Left cardiac atrium (tissue), 4 donors: ENCODE measurements around the gene LRRC9. TPM values are rescaled to one million over a fixed set of nuclear protein-coding genes. Genes with fewer than 3 reads are reported as not detected.
A peak's percentile ranks its signal among the peaks of the same experiment; 100 is the strongest.
"Not testable (repeated sequence)": the region's sequence is repeated elsewhere in the genome, so short reads cannot be mapped to it uniquely, and the experiment has no call there.

Experiments used
- ATAC-seq, 2 donors: fragments of 200-7000 bp; cut with Tn5 transposase; one replicate each; pipeline ENCODE4 v1.9.1; 2020; ENCODE audit warnings: mild to moderate bottlenecking in 2 of 2, moderate library complexity in 2 of 2
- DNase-seq: peaks from one replicate; pipeline ENCODE4 v3.0.0-alpha.2; 2020
- intact Hi-C, 2 donors: fragments of 100-400 bp; cut with DNase I; formaldehyde crosslinking; loops; one replicate each; pipeline versions ENCODE4 v1.14.1 to v1.15.1; 2022 to 2023
- total RNA-seq, 2 donors: library from RNA; stranded (reverse); fragmentation: NEBNext Ultra II Directional; extraction: Animal tissue kit (Norgen Biotek cat#: 25700); gene quantifications; one replicate each; pipeline ENCODE4 v1.2.1, GENCODE V29; 2021
- donor health status: DM: no; HTN: yes; CAD: no.
- donor health status: DM: no; HTN: yes; CAD: no; lungs with severe emphysema.
- donor health status: DM: yes; HTN: yes; CAD: no.
- donor health status: Dilated cardiomyopathy.

LRRC9 gene
- total RNA-seq, 2 donors from 2014 or later = 0.38 to 1.2 TPM

DNA sequence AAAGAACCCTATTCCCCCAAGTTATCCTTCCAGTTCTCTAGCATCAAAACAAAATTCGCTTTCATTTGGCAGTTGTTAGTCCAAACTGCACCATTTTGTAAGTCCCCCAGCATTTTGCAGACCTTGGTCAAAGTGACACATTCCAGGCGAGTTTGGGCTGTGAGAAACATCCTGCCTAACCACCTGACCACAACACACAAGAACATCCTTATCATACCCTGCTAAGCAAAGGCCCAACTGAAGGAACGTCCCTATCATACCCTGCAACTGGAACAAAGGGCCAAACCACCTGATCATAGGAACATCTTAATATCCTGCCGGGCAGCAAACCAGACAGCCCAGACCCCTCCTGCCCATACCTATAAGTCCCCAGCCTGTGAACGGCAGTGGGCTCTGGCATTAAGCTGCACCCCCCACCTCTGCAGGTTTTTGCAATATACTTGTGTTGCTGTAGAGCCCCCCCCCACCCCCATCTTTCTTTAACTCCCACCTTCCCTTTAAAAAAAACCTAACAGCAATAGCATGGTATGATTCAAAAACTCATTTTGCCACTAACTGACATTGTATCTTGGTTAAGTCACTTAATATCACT is 174.5 kb downstream of the LRRC9 start:
- ATAC-seq (no peak), DNase-seq (no peak)
- intact Hi-C loops = loop anchor here in 1 of 2 donors (5.0 to 10.0 kb wide), 2 partner anchors 153 to 910 kb away; partner anchors contain the start of genes DAAM1 and PPM1A

DNA sequence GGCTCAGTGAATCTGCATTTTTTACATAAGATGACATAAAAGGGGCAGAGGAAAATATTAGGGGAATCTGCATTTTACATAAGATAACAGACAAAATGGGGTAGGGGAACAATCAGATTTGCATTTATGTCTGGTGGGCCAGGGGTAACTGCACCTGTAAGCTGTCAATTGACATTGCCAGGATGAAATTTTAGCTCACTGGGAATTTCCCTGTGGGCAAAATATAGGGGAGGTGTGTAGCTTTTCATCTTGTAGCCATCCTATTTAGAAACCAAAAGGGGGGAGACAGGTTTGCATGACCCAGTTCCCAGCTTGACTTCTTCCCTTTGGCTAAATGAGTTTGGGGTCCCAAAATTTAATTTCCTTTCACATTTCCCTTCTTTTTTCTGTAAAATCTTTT is 175.3 kb downstream of the LRRC9 start:
- intact Hi-C loops = loop anchor here in 1 of 2 donors (10.0 kb wide), 1 partner anchor 910 kb away; the partner anchor contains the start of gene DAAM1
- ATAC-seq (no peak), DNase-seq (no peak)

DNA sequence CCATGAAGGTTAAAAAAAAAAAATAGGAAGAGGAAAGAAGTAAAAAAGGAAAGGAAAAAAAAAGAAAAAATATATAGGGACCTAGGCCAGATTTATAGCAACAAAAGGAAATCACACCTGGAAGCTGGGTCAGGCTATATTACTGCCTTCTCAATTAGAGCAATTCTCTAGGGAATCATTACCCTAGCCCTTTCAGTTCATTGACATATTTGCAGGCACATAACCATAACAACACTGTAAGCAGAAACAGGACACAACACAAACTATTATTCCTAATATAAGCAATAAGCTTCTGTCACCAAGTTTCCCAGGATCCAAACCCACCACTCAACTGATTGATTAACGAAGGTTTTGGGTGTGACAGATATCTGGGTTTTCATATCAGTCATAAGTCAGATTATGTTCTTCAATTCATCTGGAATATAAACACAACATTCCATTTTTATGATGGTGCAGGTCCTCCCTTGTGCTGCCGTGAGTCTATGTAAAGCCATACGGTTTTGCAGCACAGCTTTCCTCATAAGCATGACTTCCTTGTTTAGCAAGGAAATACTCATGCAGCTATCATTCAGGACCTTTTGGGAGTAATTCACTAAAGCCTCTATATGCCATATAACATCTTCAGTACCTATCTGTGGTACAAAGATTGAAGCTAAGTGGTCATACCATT is 176.0 kb downstream of the LRRC9 start:
- DNase-seq (no peak), ATAC-seq (no peak)
- intact Hi-C loops = loop anchor here in 1 of 2 donors (10.0 kb wide), 1 partner anchor 911 kb away; the partner anchor contains the start of gene DAAM1

GRCh38 chr14:60097974-60098373 is 178.0 kb downstream of the LRRC9 start:
- intact Hi-C loops = loop anchor here in 1 of 2 donors (10.0 kb wide), 1 partner anchor 913 kb away; the partner anchor contains the start of gene DAAM1
- no peak for DNase-seq
- no peak for ATAC-seq

GRCh38 chr14:60099855-60100254 is 179.9 kb downstream of the LRRC9 start:
- intact Hi-C loops = loop anchor here in 1 of 2 donors (10.0 kb wide), 1 partner anchor 915 kb away; the partner anchor contains the start of gene DAAM1
- DNase-seq, ATAC-seq: not testable (repeated sequence)

DNA sequence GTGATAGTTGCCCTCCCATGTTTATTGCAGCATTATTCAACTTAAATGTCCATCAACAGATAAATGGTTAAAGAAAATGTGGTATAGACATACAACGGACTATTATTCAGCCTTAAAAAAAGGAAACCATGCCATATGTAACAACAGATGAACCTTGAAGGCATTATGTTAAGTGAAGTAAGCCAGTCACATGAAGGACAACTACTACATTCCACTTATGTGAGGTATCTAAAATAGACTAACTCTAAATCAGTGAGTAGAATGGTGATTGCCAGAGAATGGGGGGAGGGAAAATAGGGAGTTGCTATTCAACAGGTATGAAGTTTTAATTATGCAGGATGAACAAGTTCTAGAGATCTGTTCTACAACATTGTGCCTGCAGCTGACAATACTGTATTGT is 181.8 kb downstream of the LRRC9 start:
- ATAC-seq (peak in 1 of 2 donors; percentile 49), DNase-seq (no peak)
- intact Hi-C loops = no loop called here

DNA sequence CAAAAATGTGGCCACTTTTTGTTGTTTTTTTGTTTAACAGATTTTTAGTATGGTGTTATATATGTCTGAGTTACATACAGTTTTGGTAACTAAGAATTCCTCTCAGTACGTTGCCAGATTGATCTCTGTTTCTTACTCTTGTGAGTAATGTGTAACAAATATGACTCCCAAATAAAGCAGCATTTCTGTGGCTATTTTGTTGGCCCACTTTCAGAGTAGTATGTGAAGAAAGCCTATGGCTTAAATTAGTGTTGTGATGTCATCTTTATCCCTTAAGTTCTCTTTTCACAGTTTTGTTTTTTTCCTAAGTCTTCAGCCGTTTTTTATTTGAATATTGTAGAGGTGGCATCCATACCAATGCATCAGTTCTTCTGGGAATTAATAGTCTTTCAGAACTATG is 182.4 kb downstream of the LRRC9 start:
- intact Hi-C loops = no loop called here
- no peak for ATAC-seq
- DNase-seq = no peak

GRCh38 chr14:60106339-60106738 is 186.4 kb downstream of the LRRC9 start:
- intact Hi-C loops = no loop called here
- ATAC-seq (peak in 1 of 2 donors; percentile 81), DNase-seq (no peak)

GRCh38 chr14:60107477-60107876 is 187.5 kb downstream of the LRRC9 start:
- intact Hi-C loops = no loop called here
- DNase-seq = no peak
- no peak for ATAC-seq

GRCh38 chr14:60111732-60112131 is 191.8 kb downstream of the LRRC9 start:
- intact Hi-C loops = no loop called here
- DNase-seq (no peak), ATAC-seq (no peak)

Other genes with a start within 250 kb of the LRRC9 start
- gene RTN1, start 49.4 kb upstream of the LRRC9 start, total RNA-seq = 1 to 10 TPM; 1.1 to 3.0 TPM
- gene PCNX4, start 171.8 kb downstream of the LRRC9 start, total RNA-seq = 10 to 100 TPM; 30.4 to 37.8 TPM
- gene DHRS7, start 245.3 kb downstream of the LRRC9 start, total RNA-seq = 10 to 100 TPM; 50.0 to 54.4 TPM